ENCODE results near the gene NELL1. TPM values are rescaled to one million over a fixed set of nuclear protein-coding genes. Genes with fewer than 3 reads are reported as not detected.
"Not testable (repeated sequence)": the region's sequence is repeated elsewhere in the genome, so short reads cannot be mapped to it uniquely, and the experiment has no call there.

Gene NELL1
- total and polyA plus RNA-seq, 3 experiments from 2014 or later: not detected

GRCh38 chr11:21119411-21119810, 450.0 kb downstream of the NELL1 start:
- ChIA-PET POLR2A (no interaction called here), CTCF (no interaction called here)
- Histone ChIP-seq H3K36me3 (ENCODE audit: insufficient read depth, low read length) (no peaks in the 10 kb centered on the region), H3K4me1 (ENCODE audit: insufficient read depth, low read length) (no peaks in the 10 kb centered on the region), H3K27me3 (ENCODE audit: insufficient read depth, low read length, poor library complexity, severe bottlenecking) (no peaks in the 10 kb centered on the region), H3K4me3 (ENCODE audit: low read length) (no peak overlapping the region), H3K9me3 (ENCODE audit: low read length) (no peaks in the 10 kb centered on the region), H3K27ac (ENCODE audit: low read depth, low read length) (no peak overlapping the region)
- Mint-ChIP-seq H3K4me1 (no peaks in the 10 kb centered on the region), H3K4me3 (no peak overlapping the region), H3K9me3 (peaks cover 0 to 17% (median 4%) of the 10 kb centered on the region in 5 donors), H3K27ac (no peak overlapping the region), H3K36me3 (no peaks in the 10 kb centered on the region), H3K27me3 (no peaks in the 10 kb centered on the region)
- no peak for DNase-seq

DNA sequence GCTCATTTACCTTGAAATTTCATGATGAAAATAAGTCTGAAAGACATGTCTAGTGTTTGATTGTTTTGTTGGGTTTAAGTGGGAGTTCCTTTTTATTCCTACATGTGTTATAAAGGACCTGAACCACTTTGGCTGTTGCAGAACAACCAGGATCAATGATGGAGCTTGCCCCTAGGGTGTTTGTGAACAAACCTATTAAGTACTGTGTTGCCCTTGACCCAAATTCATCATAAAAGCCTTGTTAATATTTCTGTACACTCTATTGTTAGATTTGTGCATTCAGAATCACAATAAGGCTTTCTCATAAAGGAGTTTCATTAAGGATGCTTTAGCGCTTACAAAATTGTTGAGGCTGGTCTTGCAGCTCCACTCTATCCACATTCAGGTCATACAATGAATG, 452.6 kb downstream of the NELL1 start:
- POLR2A ChIA-PET: no interaction called here
- Mint-ChIP-seq H3K36me3 (no peaks in the 10 kb centered on the region), H3K27me3 (no peaks in the 10 kb centered on the region), H3K27ac (no peak overlapping the region), H3K4me3 (no peak overlapping the region), H3K9me3 (peaks cover 0 to 20% (median under 1%) of the 10 kb centered on the region in 5 donors), H3K4me1 (no peaks in the 10 kb centered on the region)
- Histone ChIP-seq H3K4me3 (ENCODE audit: low read length) (no peak overlapping the region), H3K4me1 (ENCODE audit: insufficient read depth, low read length) (no peaks in the 10 kb centered on the region), H3K36me3 (ENCODE audit: insufficient read depth, low read length) (no peaks in the 10 kb centered on the region), H3K27ac (ENCODE audit: low read depth, low read length) (no peak overlapping the region), H3K27me3 (ENCODE audit: insufficient read depth, low read length, poor library complexity, severe bottlenecking) (no peaks in the 10 kb centered on the region), H3K9me3 (ENCODE audit: low read length) (no peaks in the 10 kb centered on the region)
- no peak for DNase-seq
- CTCF ChIA-PET: no interaction called here

DNA sequence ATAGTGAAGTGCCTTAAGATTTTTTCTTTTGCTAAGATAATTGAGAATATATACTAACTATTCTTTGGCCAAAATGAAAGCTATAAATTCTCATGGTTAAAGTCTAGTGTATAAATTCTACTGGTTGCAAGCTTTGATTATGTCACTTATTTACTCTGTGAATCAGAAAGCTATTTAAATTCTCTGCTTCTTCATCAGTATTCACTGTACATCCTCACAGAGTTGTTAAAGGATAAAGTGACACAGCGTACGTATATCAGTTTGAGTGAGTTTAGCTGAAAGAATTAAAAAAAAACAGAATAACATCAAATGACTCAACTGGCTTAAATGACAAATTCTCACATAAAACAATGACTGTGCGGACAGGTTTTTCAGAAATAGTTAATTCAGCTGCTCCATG, 453.1 kb downstream of the NELL1 start:
- no peaks in the 10 kb centered on the region for H3K36me3 ChIP-seq (ENCODE audit: insufficient read depth, low read length)
- Mint-ChIP-seq H3K36me3 (no peaks in the 10 kb centered on the region), H3K27ac (no peak overlapping the region), H3K9me3 (peaks cover 0 to 20% (median 2%) of the 10 kb centered on the region in 5 donors), H3K4me3 (no peak overlapping the region), H3K4me1 (no peaks in the 10 kb centered on the region), H3K27me3 (no peaks in the 10 kb centered on the region)
- H3K27ac ChIP-seq (ENCODE audit: low read depth, low read length): no peak overlapping the region
- no peaks in the 10 kb centered on the region for H3K4me1 ChIP-seq (ENCODE audit: insufficient read depth, low read length)
- POLR2A ChIA-PET: no interaction called here
- CTCF ChIA-PET: no interaction called here
- DNase-seq: no peak
- no peaks in the 10 kb centered on the region for H3K27me3 ChIP-seq (ENCODE audit: insufficient read depth, low read length, poor library complexity, severe bottlenecking)
- no peaks in the 10 kb centered on the region for H3K9me3 ChIP-seq (ENCODE audit: low read length)
- no peak overlapping the region for H3K4me3 ChIP-seq (ENCODE audit: low read length)

- H3K36me3 ChIP-seq (ENCODE audit: insufficient read depth, low read length): no peaks in the 10 kb centered on the region
- H3K27me3 ChIP-seq (ENCODE audit: insufficient read depth, low read length, poor library complexity, severe bottlenecking): no peaks in the 10 kb centered on the region
- Mint-ChIP-seq H3K9me3 (peaks cover 4 to 14% (median 6%) of the 10 kb centered on the region in 5 donors), H3K36me3 (no peaks in the 10 kb centered on the region), H3K4me1 (no peaks in the 10 kb centered on the region), H3K27ac (no peak overlapping the region), H3K27me3 (no peaks in the 10 kb centered on the region), H3K4me3 (no peak overlapping the region)
- H3K9me3 ChIP-seq (ENCODE audit: low read length): no peaks in the 10 kb centered on the region
- no peaks in the 10 kb centered on the region for H3K4me1 ChIP-seq (ENCODE audit: insufficient read depth, low read length)
- H3K4me3 ChIP-seq (ENCODE audit: low read length): no peak overlapping the region
- ChIA-PET CTCF (no interaction called here), POLR2A (no interaction called here)
- H3K27ac ChIP-seq (ENCODE audit: low read depth, low read length): no peak overlapping the region
- DNase-seq: no peak
Observed at GRCh38 chr11:21132146-21132720, 462.8 kb downstream of the NELL1 start.

DNA sequence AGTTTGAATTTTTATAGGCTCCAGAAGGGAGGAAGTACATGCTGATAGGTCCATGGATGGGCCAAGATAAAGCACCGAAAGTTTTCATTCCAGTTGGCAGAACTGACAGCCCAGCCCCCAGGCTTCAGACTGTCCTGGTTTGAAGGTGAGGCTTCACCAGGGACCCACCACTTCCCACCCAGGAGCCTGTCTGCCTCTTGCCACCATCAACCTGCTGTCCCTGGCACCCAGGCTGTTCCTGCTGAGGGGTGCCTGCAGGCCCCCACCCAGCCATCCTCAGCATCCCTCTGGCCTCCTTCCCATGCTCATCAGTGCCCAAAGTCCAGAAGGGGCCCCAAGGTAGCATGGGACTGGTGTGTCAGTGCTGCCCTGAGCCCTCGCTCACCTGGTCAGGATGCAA, 463.9 kb downstream of the NELL1 start:
- Mint-ChIP-seq H3K4me3 (no peak overlapping the region), H3K27me3 (no peaks in the 10 kb centered on the region), H3K9me3 (peaks cover 2 to 11% (median 7%) of the 10 kb centered on the region in 5 donors), H3K36me3 (no peaks in the 10 kb centered on the region), H3K4me1 (no peaks in the 10 kb centered on the region), H3K27ac (no peak overlapping the region)
- no peak for DNase-seq
- Histone ChIP-seq H3K4me1 (ENCODE audit: insufficient read depth, low read length) (no peaks in the 10 kb centered on the region), H3K36me3 (ENCODE audit: insufficient read depth, low read length) (no peaks in the 10 kb centered on the region), H3K27ac (ENCODE audit: low read depth, low read length) (no peak overlapping the region), H3K4me3 (ENCODE audit: low read length) (no peak overlapping the region), H3K9me3 (ENCODE audit: low read length) (no peaks in the 10 kb centered on the region), H3K27me3 (ENCODE audit: insufficient read depth, low read length, poor library complexity, severe bottlenecking) (no peaks in the 10 kb centered on the region)
- ChIA-PET CTCF (no interaction called here), POLR2A (no interaction called here)

- H3K9me3 ChIP-seq (ENCODE audit: low read length): no peaks in the 10 kb centered on the region
- no peak overlapping the region for H3K27ac Mint-ChIP-seq
- H3K36me3 ChIP-seq (ENCODE audit: insufficient read depth, low read length): no peaks in the 10 kb centered on the region
- CTCF ChIA-PET: no interaction called here
- H3K4me1 Mint-ChIP-seq: no peaks in the 10 kb centered on the region
- POLR2A ChIA-PET: no interaction called here
- no peaks in the 10 kb centered on the region for H3K27me3 Mint-ChIP-seq
- H3K4me3 ChIP-seq (ENCODE audit: low read length): no peak overlapping the region
- no peaks in the 10 kb centered on the region for H3K27me3 ChIP-seq (ENCODE audit: insufficient read depth, low read length, poor library complexity, severe bottlenecking)
- no peaks in the 10 kb centered on the region for H3K36me3 Mint-ChIP-seq
- no peaks in the 10 kb centered on the region for H3K4me1 ChIP-seq (ENCODE audit: insufficient read depth, low read length)
- H3K4me3 Mint-ChIP-seq: no peak overlapping the region
- H3K27ac ChIP-seq (ENCODE audit: low read depth, low read length): no peak overlapping the region
- H3K9me3 Mint-ChIP-seq: peaks cover 2 to 11% (median 5%) of the 10 kb centered on the region in 5 donors
- DNase-seq: no peak
Observed at GRCh38 chr11:21133722-21134121, 464.3 kb downstream of the NELL1 start.

GRCh38 chr11:21137803-21138202, 468.4 kb downstream of the NELL1 start:
- CTCF ChIA-PET: no interaction called here

DNA sequence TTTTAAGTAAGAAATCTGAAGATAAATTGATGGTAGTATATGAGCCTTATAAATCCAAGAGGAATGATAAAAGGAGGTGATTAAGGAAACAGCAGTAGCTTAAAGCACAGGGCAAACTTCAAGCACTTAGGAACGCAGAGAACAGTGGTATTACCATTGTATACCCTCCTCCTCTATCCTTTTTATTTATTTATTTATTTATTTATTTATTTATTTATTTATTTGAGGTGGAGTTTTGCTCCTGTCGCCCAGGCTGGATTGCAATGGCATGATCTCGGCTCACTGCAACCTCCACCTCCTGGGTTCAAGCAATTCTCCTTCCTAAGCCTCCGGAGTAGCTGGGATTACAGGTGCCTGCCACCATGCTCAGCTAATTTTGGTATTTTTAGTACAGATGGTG, 472.2 kb downstream of the NELL1 start:
- H3K4me1 ChIP-seq (ENCODE audit: insufficient read depth, low read length); H3K27me3 Mint-ChIP-seq; H3K9me3 ChIP-seq (ENCODE audit: low read length); CTCF ChIA-PET; H3K4me3 Mint-ChIP-seq; H3K4me1 Mint-ChIP-seq; POLR2A ChIA-PET; DNase-seq; H3K36me3 Mint-ChIP-seq; H3K27ac Mint-ChIP-seq; H3K36me3 ChIP-seq (ENCODE audit: insufficient read depth, low read length); H3K4me3 ChIP-seq (ENCODE audit: low read length); H3K27ac ChIP-seq (ENCODE audit: low read depth, low read length); H3K27me3 ChIP-seq (ENCODE audit: insufficient read depth, low read length, poor library complexity, severe bottlenecking): not testable (repeated sequence)
- H3K9me3 Mint-ChIP-seq: peaks cover 4 to 21% (median 12%) of the 10 kb centered on the region in 5 donors

More at GRCh38 chr11:21137803-21138202, 468.4 kb downstream of the NELL1 start:
- no peaks in the 10 kb centered on the region for H3K27me3 Mint-ChIP-seq
- Histone ChIP-seq H3K36me3 (ENCODE audit: insufficient read depth, low read length) (no peaks in the 10 kb centered on the region), H3K27me3 (ENCODE audit: insufficient read depth, low read length, poor library complexity, severe bottlenecking) (no peaks in the 10 kb centered on the region), H3K9me3 (ENCODE audit: low read length) (no peaks in the 10 kb centered on the region), H3K4me1 (ENCODE audit: insufficient read depth, low read length) (no peaks in the 10 kb centered on the region), H3K27ac (ENCODE audit: low read depth, low read length) (no peak overlapping the region), H3K4me3 (ENCODE audit: low read length) (no peak overlapping the region)
- peaks cover 2 to 20% (median 4%) of the 10 kb centered on the region in 5 donors for H3K9me3 Mint-ChIP-seq
- DNase-seq: no peak
- H3K36me3 Mint-ChIP-seq: no peaks in the 10 kb centered on the region
- H3K4me1 Mint-ChIP-seq: no peaks in the 10 kb centered on the region
- H3K4me3 Mint-ChIP-seq: no peak overlapping the region
- POLR2A ChIA-PET: no interaction called here
- H3K27ac Mint-ChIP-seq: no peak overlapping the region

DNA sequence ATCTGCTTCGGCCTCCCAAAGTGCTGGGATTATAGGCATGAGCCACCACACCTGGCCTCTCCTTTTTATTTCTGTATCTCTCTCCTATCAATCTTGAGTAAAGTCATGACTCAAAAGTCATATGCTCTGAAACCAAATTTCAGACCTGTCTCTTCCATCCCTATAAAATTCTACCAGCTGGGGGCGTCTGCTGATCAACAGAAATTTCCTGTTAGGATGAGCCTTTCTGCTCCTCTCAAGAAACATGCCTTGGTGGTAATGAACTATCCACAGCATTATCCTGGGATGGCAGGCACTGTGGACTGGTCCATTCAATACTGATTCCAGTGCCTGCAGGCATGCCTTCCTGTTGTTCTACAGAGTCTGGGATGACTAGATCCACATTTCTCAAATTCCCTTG, 472.6 kb downstream of the NELL1 start:
- ChIA-PET CTCF (no interaction called here), POLR2A (no interaction called here)
- Histone ChIP-seq H3K9me3 (ENCODE audit: low read length) (no peaks in the 10 kb centered on the region), H3K4me1 (ENCODE audit: insufficient read depth, low read length) (no peaks in the 10 kb centered on the region), H3K4me3 (ENCODE audit: low read length) (no peak overlapping the region), H3K27ac (ENCODE audit: low read depth, low read length) (no peak overlapping the region), H3K27me3 (ENCODE audit: insufficient read depth, low read length, poor library complexity, severe bottlenecking) (no peaks in the 10 kb centered on the region), H3K36me3 (ENCODE audit: insufficient read depth, low read length) (no peaks in the 10 kb centered on the region)
- no peak for DNase-seq
- Mint-ChIP-seq H3K4me3 (no peak overlapping the region), H3K27ac (no peak overlapping the region), H3K27me3 (peaks cover 0 to 1% of the 10 kb centered on the region in 2 donors), H3K36me3 (no peaks in the 10 kb centered on the region), H3K4me1 (no peaks in the 10 kb centered on the region), H3K9me3 (peaks cover 4 to 21% (median 11%) of the 10 kb centered on the region in 5 donors)

All from CD8-positive, alpha-beta memory T cell (primary cell).